Naive thymus-derived CD4-positive, alpha-beta T cell (primary cell): ENCODE measurements around the gene SQSTM1. TPM values are rescaled to one million over a fixed set of nuclear protein-coding genes. Genes with fewer than 3 reads are reported as not detected.
A peak's percentile ranks its signal among the peaks of the same experiment; 100 is the strongest.
"Not testable (repeated sequence)": the region's sequence is repeated elsewhere in the genome, so short reads cannot be mapped to it uniquely, and the experiment has no call there.

ENCODE experiments used
- ATAC-seq: fragments of 150-1000 bp; cut with Tn5 transposase; 2 replicates; pipeline ENCODE4 v1.10.0; 2021; ENCODE audit warnings: mild to moderate bottlenecking, moderate library complexity
- CTCF ChIA-PET: fragments of 350-600 bp; sonication (Branson Sonifier 250); formaldehyde crosslinking; loops from one replicate; lab custom pipeline; 2021; ENCODE audit warnings: antibody characterized with exemption; lab: Charles Lee
- POLR2A ChIA-PET: fragments of 350-600 bp; sonication (Branson Sonifier 250); formaldehyde crosslinking; loops from one replicate; lab custom pipeline; 2021; ENCODE audit warnings: antibody characterized with exemption, inconsistent platforms; lab: Charles Lee
- DNase-seq, 9 donors: peaks; one replicate each; pipeline versions ENCODE4 v3.0.0 to v3.0.0-alpha.2; 2020 to 2022; ENCODE audit warnings: mixed read lengths in 1 of 9
- H3K27ac ChIP-seq: one replicate; pipeline ENCODE4 v1.7.0; 2013; ENCODE audit warnings: mild to moderate bottlenecking, low read depth, low read length, moderate library complexity
- H3K27me3 ChIP-seq, 2 donors: one replicate each; pipeline ENCODE4 v1.7.0; 2013; ENCODE audit warnings: low read length in 2 of 2, mild to moderate bottlenecking in 2 of 2, moderate library complexity in 2 of 2; ENCODE audit not compliant: control insufficient read depth in 2 of 2, insufficient read depth in 2 of 2
- H3K36me3 ChIP-seq, 3 experiments: 1 replicate in 2 of 3; 2 replicates in 1 of 3; pipeline ENCODE4 v1.7.0; 2013; ENCODE audit warnings: low read length in 3 of 3, mild to moderate bottlenecking in 3 of 3, moderate library complexity in 1 of 3; ENCODE audit not compliant: insufficient read depth in 3 of 3, control insufficient read depth in 2 of 3
- H3K4me1 ChIP-seq, 2 donors: one replicate each; pipeline ENCODE4 v1.7.0; 2013; ENCODE audit warnings: low read length in 2 of 2, mild to moderate bottlenecking in 2 of 2, moderate library complexity in 1 of 2; ENCODE audit not compliant: control insufficient read depth in 2 of 2, insufficient read depth in 2 of 2
- H3K4me3 ChIP-seq: 2 replicates; pipeline ENCODE4 v1.7.0; 2013; ENCODE audit warnings: mild to moderate bottlenecking, low read length
- H3K9me3 ChIP-seq, 3 experiments: 1 replicate in 2 of 3; 2 replicates in 1 of 3; pipeline ENCODE4 v1.7.0; 2013; ENCODE audit warnings: low read length in 3 of 3; ENCODE audit not compliant: control insufficient read depth in 2 of 3
- H3K27ac Mint-ChIP-seq, 9 donors: one replicate each; pipeline ENCODE4 v1.8.0; 2020 to 2022; ENCODE audit warnings: mixed read lengths in 9 of 9, mild to moderate bottlenecking in 8 of 9, moderate library complexity in 5 of 9, inconsistent platforms in 2 of 9
- H3K27me3 Mint-ChIP-seq, 5 donors: one replicate each; pipeline ENCODE4 v1.8.0; 2021 to 2022; ENCODE audit warnings: mixed read lengths in 5 of 5, mild to moderate bottlenecking in 1 of 5
- H3K36me3 Mint-ChIP-seq, 5 donors: one replicate each; pipeline ENCODE4 v1.8.0; 2020 to 2022; ENCODE audit warnings: mixed read lengths in 5 of 5, mild to moderate bottlenecking in 3 of 5, inconsistent platforms in 1 of 5
- H3K4me1 Mint-ChIP-seq, 7 donors: one replicate each; pipeline ENCODE4 v1.8.0; 2020 to 2022; ENCODE audit warnings: mixed read lengths in 7 of 7, mild to moderate bottlenecking in 3 of 7, inconsistent platforms in 1 of 7
- H3K4me3 Mint-ChIP-seq, 10 donors: one replicate each; pipeline ENCODE4 v1.8.0; 2020 to 2022; ENCODE audit warnings: mild to moderate bottlenecking in 10 of 10, mixed read lengths in 10 of 10, moderate library complexity in 6 of 10, inconsistent platforms in 2 of 10
- H3K9me3 Mint-ChIP-seq, 11 donors: one replicate each; pipeline ENCODE4 v1.8.0; 2020 to 2022; ENCODE audit warnings: mixed read lengths in 11 of 11, mild to moderate bottlenecking in 4 of 11, inconsistent platforms in 1 of 11, moderate library complexity in 1 of 11
- intact Hi-C, 2 donors: fragments of 100-400 bp; cut with micrococcal nuclease; formaldehyde crosslinking; loops; one replicate each; pipeline ENCODE4 v1.15.1; 2023
- polyA plus RNA-seq, 2 donors: library from polyadenylated mRNA; unstranded; fragments of 300-500 nt; fragmentation: Illumina TruSeq; gene quantifications; one replicate each; pipeline ENCODE4 v1.2.3, GENCODE V29; 2021
- total RNA-seq, 6 experiments: library from RNA in 5 of 6; stranded (reverse) in 5 of 6; gene quantifications; 1 replicate in 5 of 6; 2 replicates in 1 of 6; pipeline ENCODE4 v1.2.3 and lab custom pipeline; 2021 to 2026

The SQSTM1 gene
- total and polyA plus RNA-seq, 7 experiments from 2014 or later: 129 to 309 (median 222) TPM

DNA sequence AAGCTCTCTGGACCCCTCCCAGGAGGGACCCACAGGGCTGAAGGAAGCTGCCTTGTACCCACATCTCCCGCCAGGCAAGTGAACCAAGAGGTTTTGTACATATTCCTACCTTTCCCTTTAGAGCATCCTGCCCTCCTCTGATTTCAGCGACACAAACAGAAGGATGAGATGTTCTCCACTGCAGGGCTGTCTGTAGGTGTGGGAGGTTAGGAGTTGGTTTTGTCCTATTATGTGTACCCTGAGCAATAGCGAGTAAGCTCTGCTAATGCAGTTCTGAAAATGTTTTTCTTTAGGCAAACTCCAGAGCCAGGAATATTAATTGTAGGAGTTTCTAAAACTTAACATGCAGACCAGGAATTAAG lies 13.0 kb downstream of the SQSTM1 start:
- H3K27me3 Mint-ChIP-seq: no peaks in the 10 kb centered on the region
- peak overlapping the region in 3 of 9 donors; percentile 10 to 85 (median 29) for H3K27ac Mint-ChIP-seq
- Histone ChIP-seq H3K27ac (no peak overlapping the region), H3K4me3 (no peak overlapping the region), H3K27me3 (no peaks in the 10 kb centered on the region), H3K9me3 (no peaks in the 10 kb centered on the region), H3K36me3 (peaks cover 24 to 81% (median 25%) of the 10 kb centered on the region in 3 experiments), H3K4me1 (peaks cover 8 to 19% of the 10 kb centered on the region in 2 donors)
- ChIA-PET CTCF (no interaction called here), POLR2A (interaction anchor here (0.8 to 1.4 kb wide), 2 partner anchors 11 to 14 kb away, joined by 4 to 7 read pairs; no protein-coding TSS in a partner anchor)
- DNase-seq (no peak), ATAC-seq (no peak)
- H3K36me3 Mint-ChIP-seq: peaks cover 17 to 64% (median 39%) of the 10 kb centered on the region in 5 donors
- peaks cover 0 to 2% (median 0%) of the 10 kb centered on the region in 11 donors for H3K9me3 Mint-ChIP-seq
- intact Hi-C loops: no loop called here
- peaks cover 12 to 29% (median 18%) of the 10 kb centered on the region in 7 donors for H3K4me1 Mint-ChIP-seq
- no peak overlapping the region for H3K4me3 Mint-ChIP-seq

- Mint-ChIP-seq H3K36me3 (peaks cover 17 to 60% (median 37%) of the 10 kb centered on the region in 5 donors), H3K4me3 (no peak overlapping the region), H3K27ac (peak overlapping the region in 3 of 9 donors; percentile 10 to 85 (median 29)), H3K27me3 (no peaks in the 10 kb centered on the region), H3K4me1 (peaks cover 12 to 27% (median 16%) of the 10 kb centered on the region in 7 donors), H3K9me3 (peaks cover 0 to 2% (median 0%) of the 10 kb centered on the region in 11 donors)
- peaks cover 24 to 81% (median 25%) of the 10 kb centered on the region in 3 experiments for H3K36me3 ChIP-seq
- CTCF ChIA-PET: no interaction called here
- ATAC-seq (no peak), DNase-seq (no peak)
- intact Hi-C loops: no loop called here
- POLR2A ChIA-PET: interaction anchor here (1.4 kb wide), 1 partner anchor 14 kb away, joined by 7 read pairs; no protein-coding TSS in a partner anchor
- H3K27me3 ChIP-seq: no peaks in the 10 kb centered on the region
- peaks cover 8 to 19% of the 10 kb centered on the region in 2 donors for H3K4me1 ChIP-seq
- H3K9me3 ChIP-seq: no peaks in the 10 kb centered on the region
- H3K27ac ChIP-seq: no peak overlapping the region
- no peak overlapping the region for H3K4me3 ChIP-seq
Measured at GRCh38 chr5:179834120-179834519, 13.4 kb downstream of the SQSTM1 start.

DNA sequence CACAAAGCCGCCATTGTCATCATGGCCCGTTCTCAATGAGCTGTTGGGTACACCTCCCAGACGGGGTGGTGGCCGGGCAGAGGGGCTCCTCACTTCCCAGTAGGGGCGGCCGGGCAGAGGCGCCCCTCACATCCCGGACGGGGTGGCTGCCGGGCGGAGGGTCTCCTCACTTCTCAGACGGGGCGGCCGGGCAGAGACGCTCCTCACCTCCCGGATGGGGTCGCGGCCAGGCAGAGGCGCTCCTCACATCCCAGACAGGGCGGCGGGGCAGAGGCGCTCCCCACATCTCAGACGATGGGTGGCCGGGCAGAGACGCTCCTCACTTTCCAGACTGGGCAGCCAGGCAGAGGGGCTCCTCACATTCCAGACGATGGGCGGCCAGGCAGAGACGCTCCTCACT lies 14.2 kb downstream of the SQSTM1 start:
- H3K27me3 Mint-ChIP-seq, CTCF ChIA-PET, DNase-seq, H3K9me3 Mint-ChIP-seq, POLR2A ChIA-PET, H3K9me3 ChIP-seq, H3K4me3 Mint-ChIP-seq, H3K27me3 ChIP-seq, intact Hi-C loops, H3K4me3 ChIP-seq, H3K27ac Mint-ChIP-seq, H3K27ac ChIP-seq, ATAC-seq: not testable (repeated sequence)
- Histone ChIP-seq H3K4me1 (peaks cover 8 to 19% of the 10 kb centered on the region in 2 donors), H3K36me3 (peaks cover 21 to 82% (median 25%) of the 10 kb centered on the region in 3 experiments)
- H3K36me3 Mint-ChIP-seq: peaks cover 17 to 59% (median 36%) of the 10 kb centered on the region in 5 donors
- H3K4me1 Mint-ChIP-seq: peaks cover 12 to 26% (median 15%) of the 10 kb centered on the region in 7 donors

DNA sequence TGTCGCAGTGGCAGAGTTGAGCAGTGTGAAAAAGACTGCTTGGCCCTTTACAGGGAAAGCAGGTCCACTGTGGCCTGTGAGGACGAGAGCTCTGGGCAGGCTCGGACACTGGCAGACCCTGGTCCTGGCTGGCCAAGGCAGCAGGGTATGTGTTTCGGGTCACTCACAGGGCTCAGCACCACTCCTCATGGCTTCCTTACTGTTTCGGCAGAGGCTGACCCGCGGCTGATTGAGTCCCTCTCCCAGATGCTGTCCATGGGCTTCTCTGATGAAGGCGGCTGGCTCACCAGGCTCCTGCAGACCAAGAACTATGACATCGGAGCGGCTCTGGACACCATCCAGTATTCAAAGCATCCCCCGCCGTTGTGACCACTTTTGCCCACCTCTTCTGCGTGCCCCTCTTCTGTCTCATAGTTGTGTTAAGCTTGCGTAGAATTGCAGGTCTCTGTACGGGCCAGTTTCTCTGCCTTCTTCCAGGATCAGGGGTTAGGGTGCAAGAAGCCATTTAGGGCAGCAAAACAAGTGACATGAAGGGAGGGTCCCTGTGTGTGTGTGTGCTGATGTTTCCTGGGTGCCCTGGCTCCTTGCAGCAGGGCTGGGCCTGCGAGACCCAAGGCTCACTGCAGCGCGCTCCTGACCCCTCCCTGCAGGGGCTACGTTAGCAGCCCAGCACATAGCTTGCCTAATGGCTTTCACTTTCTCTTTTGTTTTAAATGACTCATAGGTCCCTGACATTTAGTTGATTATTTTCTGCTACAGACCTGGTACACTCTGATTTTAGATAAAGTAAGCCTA lies 15.7 kb downstream of the SQSTM1 start:
- POLR2A ChIA-PET: interaction anchor here (0.6 to 1.9 kb wide), 5 partner anchors 9 to 731 kb away, joined by 3 to 6 read pairs (median 4); partner anchors contain the start of gene SQSTM1

GRCh38 chr5:179837076-179838011 lies 16.6 kb downstream of the SQSTM1 start:
- H3K4me1 ChIP-seq: peaks cover 8 to 19% of the 10 kb centered on the region in 2 donors
- Mint-ChIP-seq H3K27me3 (no peaks in the 10 kb centered on the region), H3K9me3 (no peaks in the 10 kb centered on the region), H3K4me3 (peak overlapping the region in 7 of 10 donors; percentile 1 to 78 (median 50)), H3K4me1 (peaks cover 10 to 26% (median 15%) of the 10 kb centered on the region in 7 donors), H3K36me3 (peaks cover 13 to 57% (median 34%) of the 10 kb centered on the region in 5 donors), H3K27ac (peak overlapping the region; percentile 77 to 93 (median 88))
- POLR2A ChIA-PET: interaction anchor here (0.6 to 1.9 kb wide), 6 partner anchors 10 to 100 kb away, joined by 3 to 6 read pairs (median 3); no protein-coding TSS in a partner anchor
- ATAC-seq (no peak), DNase-seq (no peak)
- intact Hi-C loops: loop anchor here (1.0 to 2.0 kb wide), 2 partner anchors 31 to 35 kb away; partner anchors contain the start of gene MGAT4B (in 1 of the 2)
- CTCF ChIA-PET: no interaction called here
- no peaks in the 10 kb centered on the region for H3K27me3 ChIP-seq
- peaks cover 22 to 81% (median 23%) of the 10 kb centered on the region in 3 experiments for H3K36me3 ChIP-seq
- no peaks in the 10 kb centered on the region for H3K9me3 ChIP-seq
- H3K4me3 ChIP-seq: no peak overlapping the region
- peak overlapping the region; percentile 69 for H3K27ac ChIP-seq

More for the DNA sequence above, 15.7 kb downstream of the SQSTM1 start:
- H3K4me1 Mint-ChIP-seq: peaks cover 12 to 26% (median 15%) of the 10 kb centered on the region in 7 donors
- peaks cover 22 to 83% (median 25%) of the 10 kb centered on the region in 3 experiments for H3K36me3 ChIP-seq
- CTCF ChIA-PET: interaction anchor here (1.3 kb wide), 1 partner anchor 35 kb away, joined by 5 read pairs; no protein-coding TSS in a partner anchor
- intact Hi-C loops: loop anchor here (1.0 to 2.0 kb wide), 3 partner anchors 15 to 34 kb away; partner anchors contain the start of gene MRNIP (in 2 of the 2)
- H3K27me3 Mint-ChIP-seq: no peaks in the 10 kb centered on the region
- ATAC-seq (peak; percentile 87), DNase-seq (peak in 7 of 9 donors; percentile 23 to 67 (median 47))
- H3K9me3 Mint-ChIP-seq: peaks cover 0 to 2% (median 0%) of the 10 kb centered on the region in 11 donors
- H3K36me3 Mint-ChIP-seq: peaks cover 13 to 60% (median 35%) of the 10 kb centered on the region in 5 donors
- peak overlapping the region; percentile 77 to 93 (median 88) for H3K27ac Mint-ChIP-seq
- no peaks in the 10 kb centered on the region for H3K9me3 ChIP-seq
- peak overlapping the region; percentile 69 for H3K27ac ChIP-seq
- no peak overlapping the region for H3K4me3 ChIP-seq
- H3K27me3 ChIP-seq: no peaks in the 10 kb centered on the region
- peak overlapping the region in 9 of 10 donors; percentile 1 to 78 (median 45) for H3K4me3 Mint-ChIP-seq
- H3K4me1 ChIP-seq: peaks cover 8 to 19% of the 10 kb centered on the region in 2 donors
